PC-9 (cell line): ENCODE data around the gene FOXN3.

ENCODE experiments used
- EZH2 ChIP-seq: fragments of 200-600 bp; sonication (generic); IDR thresholded peaks from 2 replicates; pipeline ENCODE4 v1.8.0; 2017; ENCODE audit warnings: antibody characterized with exemption, low read depth
- TF ChIP-seq, protein P1 (sequence below): fragments of 200-600 bp; sonication (generic); conservative IDR thresholded peaks from 2 replicates; pipeline ENCODE4 v1.6.1; 2017; ENCODE audit warnings: mixed run types, antibody characterized with exemption, mild to moderate bottlenecking, moderate library complexity

DNA sequence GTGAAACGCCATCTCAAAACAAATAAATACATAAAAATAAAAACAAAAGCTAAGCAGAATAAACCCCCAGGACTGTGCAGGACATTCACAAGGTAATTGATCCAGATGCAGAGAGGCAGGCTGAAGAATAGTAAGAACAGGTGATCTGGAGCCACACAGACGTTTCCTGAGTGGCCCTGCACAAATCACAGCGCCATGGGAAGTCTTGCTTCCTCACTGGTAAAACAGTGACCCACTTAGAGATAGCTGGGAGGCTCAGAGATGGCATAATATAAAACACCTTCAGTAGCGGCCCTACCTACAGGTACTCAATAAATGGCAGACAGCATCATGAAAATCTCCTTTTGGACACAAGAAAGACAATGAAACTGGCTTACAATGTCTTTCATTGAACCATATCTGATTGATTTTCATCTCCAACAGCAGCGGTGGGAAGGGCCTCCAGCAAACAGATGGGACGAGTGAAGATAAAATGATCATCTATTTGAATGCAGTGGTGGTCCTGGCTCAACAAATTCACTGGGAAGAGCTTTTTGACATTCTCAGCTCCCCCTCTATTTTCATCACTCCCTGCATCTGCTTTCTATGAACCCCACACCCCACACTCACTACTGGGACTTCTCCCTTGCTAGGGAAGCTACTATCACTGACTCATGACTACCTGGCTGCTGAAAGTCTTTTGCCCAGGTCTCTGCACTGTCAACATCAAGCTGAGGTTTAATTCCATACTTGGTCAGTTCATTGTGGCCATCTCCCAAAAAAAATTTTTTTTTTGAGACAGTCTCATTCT is 63.9 kb downstream of the FOXN3 start:
- TF ChIP-seq, protein P1, sequence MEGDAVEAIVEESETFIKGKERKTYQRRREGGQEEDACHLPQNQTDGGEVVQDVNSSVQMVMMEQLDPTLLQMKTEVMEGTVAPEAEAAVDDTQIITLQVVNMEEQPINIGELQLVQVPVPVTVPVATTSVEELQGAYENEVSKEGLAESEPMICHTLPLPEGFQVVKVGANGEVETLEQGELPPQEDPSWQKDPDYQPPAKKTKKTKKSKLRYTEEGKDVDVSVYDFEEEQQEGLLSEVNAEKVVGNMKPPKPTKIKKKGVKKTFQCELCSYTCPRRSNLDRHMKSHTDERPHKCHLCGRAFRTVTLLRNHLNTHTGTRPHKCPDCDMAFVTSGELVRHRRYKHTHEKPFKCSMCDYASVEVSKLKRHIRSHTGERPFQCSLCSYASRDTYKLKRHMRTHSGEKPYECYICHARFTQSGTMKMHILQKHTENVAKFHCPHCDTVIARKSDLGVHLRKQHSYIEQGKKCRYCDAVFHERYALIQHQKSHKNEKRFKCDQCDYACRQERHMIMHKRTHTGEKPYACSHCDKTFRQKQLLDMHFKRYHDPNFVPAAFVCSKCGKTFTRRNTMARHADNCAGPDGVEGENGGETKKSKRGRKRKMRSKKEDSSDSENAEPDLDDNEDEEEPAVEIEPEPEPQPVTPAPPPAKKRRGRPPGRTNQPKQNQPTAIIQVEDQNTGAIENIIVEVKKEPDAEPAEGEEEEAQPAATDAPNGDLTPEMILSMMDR, result no peak
- no peak for TF ChIP-seq EZH2
